OCI-M2 (cell line): ENCODE measurements around the gene PTBP1.
"Not testable (repeated sequence)": the region's sequence is repeated elsewhere in the genome, so short reads cannot be mapped to it uniquely, and the experiment has no call there.

Experiments used
- DNase-seq: peaks from one replicate; lab custom pipeline; 2025; ENCODE audit not compliant: unreplicated experiment; lab: John Stamatoyannopoulos, UW

PTBP1 gene

GRCh38 chr19:807627-808422 lies 10.6 kb downstream of the PTBP1 start:
- DNase-seq: no peak

- DNase-seq: no peak
Observed at GRCh38 chr19:808423-808775, 11.1 kb downstream of the PTBP1 start.

GRCh38 chr19:810077-810855 lies 13.0 kb downstream of the PTBP1 start:
- no peak for DNase-seq

GRCh38 chr19:810883-811489 lies 13.7 kb downstream of the PTBP1 start:
- DNase-seq: no peak

DNA sequence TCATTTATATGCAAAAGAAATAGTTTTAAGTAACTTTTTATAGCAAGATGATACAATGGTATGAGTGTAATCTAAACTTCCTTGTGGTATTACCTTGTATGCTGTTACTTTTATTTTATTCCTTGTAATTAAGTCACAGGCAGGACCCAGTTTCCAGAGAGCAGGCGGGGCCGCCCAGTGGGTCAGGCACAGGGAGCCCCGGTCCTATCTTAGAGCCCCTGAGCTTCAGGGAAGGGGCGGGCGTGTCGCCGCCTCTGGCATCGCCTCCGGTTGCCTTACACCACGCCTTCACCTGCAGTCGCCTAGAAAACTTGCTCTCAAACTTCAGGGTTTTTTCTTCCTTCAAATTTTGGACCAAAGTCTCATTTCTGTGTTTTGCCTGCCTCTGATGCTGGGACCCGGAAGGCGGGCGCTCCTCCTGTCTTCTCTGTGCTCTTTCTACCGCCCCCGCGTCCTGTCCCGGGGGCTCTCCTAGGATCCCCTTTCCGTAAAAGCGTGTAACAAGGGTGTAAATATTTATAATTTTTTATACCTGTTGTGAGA lies 14.3 kb downstream of the PTBP1 start:
- DNase-seq: no peak

GRCh38 chr19:812049-812746 lies 14.9 kb downstream of the PTBP1 start:
- no peak for DNase-seq

DNA sequence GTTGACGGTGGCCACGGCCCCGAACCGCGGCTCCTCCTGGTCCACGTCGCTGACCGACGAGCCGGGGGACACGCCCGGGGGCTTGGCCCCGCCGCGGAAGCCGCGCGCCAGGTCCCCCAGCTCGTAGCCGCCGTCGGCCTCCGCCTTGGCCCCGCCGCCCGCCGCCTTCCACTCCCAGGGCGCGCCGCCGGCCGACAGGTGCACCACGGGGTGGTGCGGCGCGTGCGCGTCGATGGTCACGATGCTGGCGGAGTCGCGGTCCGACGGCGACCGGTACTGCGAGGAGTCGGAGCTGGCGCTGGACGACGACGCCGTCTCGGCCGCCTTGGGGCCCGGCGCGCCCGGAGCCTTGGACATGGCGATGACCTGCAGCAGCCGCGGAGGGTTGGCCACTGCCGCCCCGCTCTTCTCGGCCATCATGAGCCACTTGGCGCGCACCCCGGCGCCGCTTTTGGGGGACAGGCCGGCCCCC lies 15.5 kb downstream of the PTBP1 start:
- no peak for DNase-seq

GRCh38 chr19:813219-814151 lies 16.2 kb downstream of the PTBP1 start:
- no peak for DNase-seq

GRCh38 chr19:814152-815078 lies 17.2 kb downstream of the PTBP1 start:
- no peak for DNase-seq

GRCh38 chr19:815079-815774 lies 18.0 kb downstream of the PTBP1 start:
- no peak for DNase-seq

DNA sequence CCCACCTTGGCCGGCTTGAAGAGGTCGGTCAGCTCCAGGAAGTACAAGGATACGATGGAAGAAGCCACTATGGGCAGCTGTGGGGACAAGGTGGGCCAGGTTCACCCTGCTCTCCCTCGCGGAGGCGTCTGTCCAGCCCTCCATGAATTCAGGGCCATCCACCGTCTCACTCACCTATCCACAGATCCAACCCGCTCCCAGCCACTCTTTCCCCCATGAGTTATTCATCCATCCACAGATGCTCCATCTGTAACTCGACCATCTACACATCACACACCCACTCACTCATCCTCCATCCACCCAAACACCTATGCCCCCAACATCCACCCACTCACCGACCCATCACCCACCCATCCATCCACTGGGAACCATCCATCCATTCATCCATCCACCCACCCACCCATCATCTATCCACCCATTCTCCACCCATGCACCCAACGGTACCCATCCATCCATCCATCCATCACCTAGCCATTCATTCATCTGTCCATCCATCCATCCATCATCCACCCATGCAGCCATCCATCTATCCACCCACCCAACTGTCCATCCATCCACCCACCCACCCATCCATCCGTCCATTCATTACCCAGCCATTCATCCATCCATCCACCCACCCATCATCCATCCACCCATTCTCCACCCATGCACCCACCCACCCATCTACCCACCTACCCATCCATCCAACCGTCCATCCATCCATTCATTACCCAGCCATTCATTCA lies 18.7 kb downstream of the PTBP1 start:
- no peak for DNase-seq

- DNase-seq: no peak
Observed at GRCh38 chr19:816500-816857, 19.2 kb downstream of the PTBP1 start.

DNA sequence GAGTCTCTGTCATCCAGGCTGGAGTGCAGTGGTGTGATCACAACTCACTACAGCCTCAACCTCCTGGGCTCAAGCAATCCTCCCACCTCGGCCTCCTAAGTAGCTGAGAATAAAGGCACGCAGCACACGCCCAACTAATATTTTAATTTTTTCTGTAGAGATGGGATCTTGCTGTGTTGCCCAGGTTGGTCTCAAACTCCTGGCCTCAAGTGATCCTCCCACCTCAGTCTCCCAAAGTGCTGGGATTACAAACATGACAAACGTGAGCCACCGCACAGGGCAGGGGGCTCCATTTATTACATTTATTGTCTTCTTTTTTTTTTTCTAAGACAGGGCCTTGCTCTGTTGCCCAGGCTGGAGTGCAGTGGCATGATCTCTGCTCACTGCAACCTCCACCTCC lies 23.0 kb downstream of the PTBP1 start:
- not testable (repeated sequence) for DNase-seq

DNA sequence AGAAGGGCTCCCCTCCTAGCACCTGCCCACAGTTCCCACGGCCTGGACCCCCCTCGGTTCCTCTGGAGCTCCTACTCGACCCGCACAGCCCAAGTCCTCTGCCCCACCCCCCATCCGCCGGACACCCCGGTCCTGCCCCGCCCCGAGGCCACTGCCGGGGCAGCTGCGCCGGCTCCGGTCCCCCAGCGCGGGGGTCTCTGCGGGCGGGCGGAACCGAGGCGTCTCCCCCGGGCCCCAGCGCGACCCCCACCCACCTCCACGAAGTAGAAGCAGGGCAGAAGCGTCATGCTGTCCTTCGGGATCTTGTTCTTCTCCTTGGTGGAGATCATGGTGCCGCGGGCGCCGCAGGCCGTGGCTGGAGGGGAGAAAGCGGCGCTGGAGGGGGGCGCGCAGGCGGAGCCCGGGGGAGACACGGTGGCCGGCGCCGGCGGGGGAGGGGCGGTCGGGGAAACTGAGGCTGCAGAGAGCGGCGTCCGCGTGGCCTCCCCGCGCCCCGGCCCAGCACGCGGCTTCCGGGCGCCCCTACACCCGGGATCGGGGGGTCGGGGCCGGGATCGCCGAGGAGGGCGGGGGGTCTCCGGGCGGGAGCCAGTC lies 24.1 kb downstream of the PTBP1 start:
- DNase-seq: no peak

- no peak for DNase-seq
Observed at GRCh38 chr19:821825-822503, 24.7 kb downstream of the PTBP1 start, which contains the start of gene PLPPR3. TSS of gene PLPPR3 (minus strand) at chr19:821955. CDS start at chr19:821559, 396 bp downstream.

GRCh38 chr19:823565-824121 lies 26.4 kb downstream of the PTBP1 start:
- DNase-seq: no peak
